GM21619 (cell line): Measurements from ENCODE around the gene PALM.
"Not testable (repeated sequence)": the region's sequence is repeated elsewhere in the genome, so short reads cannot be mapped to it uniquely, and the experiment has no call there.

Experiments used
- ATAC-seq: cut with Tn5 transposase; IDR thresholded peaks from one replicate; pipeline ENCODE4 v1.9.1; 2021; ENCODE audit not compliant: unreplicated experiment

The PALM gene

GRCh38 chr19:729965-730668 lies 21.4 kb downstream of the PALM start:
- ATAC-seq: no peak

DNA sequence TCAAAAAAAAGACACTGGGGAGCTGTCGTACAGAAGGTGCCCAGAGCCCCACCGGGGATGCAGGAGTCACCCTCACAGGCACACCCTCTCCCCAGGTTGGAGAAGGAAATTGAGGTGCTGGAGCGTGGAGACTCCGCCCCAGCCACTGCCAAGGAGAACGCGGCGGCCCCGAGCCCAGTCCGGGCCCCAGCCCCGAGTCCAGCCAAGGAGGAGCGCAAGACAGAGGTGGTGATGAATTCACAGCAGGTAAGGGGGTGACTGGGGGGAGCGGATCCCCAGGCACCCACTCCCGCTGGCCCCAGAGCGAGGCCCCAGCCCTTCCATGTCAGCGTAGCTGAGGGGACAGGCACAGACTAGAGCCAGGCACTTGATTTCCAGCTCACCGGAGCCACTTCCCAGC lies 22.3 kb downstream of the PALM start:
- ATAC-seq: no peak

GRCh38 chr19:732148-733069 lies 23.7 kb downstream of the PALM start:
- ATAC-seq: no peak

DNA sequence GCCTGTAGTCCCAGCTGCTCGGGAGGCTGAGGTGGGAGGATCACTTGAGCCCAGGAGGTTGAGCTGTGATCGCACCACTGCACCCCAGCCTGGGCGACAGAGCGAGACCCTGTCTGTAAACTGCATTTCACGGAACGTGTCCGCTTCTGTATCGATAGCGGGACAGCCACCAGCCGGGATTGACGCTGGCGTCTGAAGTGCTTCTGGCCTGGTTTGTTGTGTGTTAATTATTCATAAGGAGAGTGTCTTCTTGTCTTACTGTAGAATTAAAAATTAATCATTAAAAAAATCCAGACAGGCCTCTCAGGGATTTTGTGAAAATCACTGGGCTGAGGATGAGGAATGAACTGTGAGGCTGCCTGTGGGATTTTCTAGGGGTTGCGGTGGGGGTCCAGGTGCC lies 26.0 kb downstream of the PALM start:
- no peak for ATAC-seq

DNA sequence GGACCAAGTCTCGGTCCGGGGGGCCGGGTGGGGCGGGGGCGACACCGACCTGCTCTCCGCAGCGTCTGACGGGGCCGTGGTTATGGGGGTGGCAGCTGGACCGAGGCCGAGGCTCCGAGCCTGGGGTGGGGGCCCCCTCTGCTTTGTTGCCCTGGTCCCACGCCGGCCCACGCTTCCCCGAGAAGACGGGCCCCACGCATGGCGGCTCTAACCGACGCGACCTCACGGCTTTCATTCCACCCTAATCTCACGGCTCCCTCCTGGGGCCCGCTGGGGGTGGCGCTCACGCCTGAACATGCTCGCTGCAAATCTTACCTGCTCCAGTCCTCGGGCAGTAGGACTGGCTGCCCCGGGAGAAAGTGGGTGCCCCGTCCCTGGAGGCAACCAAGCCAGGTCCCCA lies 27.4 kb downstream of the PALM start:
- ATAC-seq: no peak

DNA sequence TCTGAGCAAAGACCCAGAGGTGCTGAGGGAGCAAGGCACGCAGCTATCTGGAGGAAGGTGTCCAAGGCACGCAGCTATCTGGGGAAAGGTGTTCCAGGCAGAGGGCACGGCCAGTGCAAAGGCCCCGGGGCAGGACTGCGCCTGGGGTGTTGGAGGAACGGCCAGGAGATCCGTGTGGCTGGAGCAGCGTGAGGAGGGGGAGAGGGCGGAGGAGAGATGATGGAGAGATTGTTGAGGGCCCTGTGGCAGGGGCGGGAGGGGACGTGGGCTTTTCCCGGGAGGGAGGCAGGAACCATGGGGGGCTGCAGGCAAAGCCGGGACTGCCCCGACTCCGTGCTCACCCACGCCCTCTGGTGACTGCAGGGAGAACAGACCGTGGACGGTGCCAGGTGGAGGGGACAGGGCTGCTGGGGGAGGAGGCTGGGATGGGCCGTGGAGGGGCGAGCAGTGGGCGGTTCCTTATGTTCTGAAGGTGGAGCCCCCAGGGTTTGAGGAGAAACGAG lies 28.9 kb downstream of the PALM start:
- no peak for ATAC-seq

DNA sequence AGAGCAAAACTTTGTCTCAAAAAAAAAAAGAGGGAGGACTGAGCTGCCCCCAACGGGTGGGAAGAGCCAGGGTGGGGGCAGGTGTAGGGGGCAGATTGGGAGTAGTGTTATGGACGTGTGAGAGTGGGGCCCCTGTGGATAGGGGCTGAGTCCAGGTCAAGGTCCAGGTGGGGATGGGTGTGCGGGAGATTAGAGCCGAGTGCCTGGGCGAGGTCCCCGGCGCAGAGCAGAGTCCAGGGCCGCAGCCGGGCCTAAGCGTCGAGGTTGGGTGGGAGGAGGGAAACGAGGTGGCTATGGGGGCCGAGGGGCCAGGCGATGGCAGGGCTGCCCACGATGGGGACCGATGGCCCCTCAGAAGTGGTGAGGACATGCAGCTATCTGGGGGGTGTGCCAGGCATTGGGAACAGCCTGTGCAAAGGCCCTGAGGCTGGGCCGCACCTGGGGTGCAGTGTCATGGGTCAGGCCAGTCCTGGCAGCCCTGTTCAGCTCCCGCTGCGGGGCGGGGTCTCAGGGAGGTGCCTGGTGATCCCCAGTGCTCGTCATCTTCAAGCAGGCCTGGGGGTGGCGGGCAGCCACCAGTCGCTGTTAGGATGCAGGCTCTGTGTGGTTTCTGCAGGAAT lies 29.9 kb downstream of the PALM start:
- no peak for ATAC-seq

- no peak for ATAC-seq
Observed at GRCh38 chr19:739998-740715, 31.4 kb downstream of the PALM start.

DNA sequence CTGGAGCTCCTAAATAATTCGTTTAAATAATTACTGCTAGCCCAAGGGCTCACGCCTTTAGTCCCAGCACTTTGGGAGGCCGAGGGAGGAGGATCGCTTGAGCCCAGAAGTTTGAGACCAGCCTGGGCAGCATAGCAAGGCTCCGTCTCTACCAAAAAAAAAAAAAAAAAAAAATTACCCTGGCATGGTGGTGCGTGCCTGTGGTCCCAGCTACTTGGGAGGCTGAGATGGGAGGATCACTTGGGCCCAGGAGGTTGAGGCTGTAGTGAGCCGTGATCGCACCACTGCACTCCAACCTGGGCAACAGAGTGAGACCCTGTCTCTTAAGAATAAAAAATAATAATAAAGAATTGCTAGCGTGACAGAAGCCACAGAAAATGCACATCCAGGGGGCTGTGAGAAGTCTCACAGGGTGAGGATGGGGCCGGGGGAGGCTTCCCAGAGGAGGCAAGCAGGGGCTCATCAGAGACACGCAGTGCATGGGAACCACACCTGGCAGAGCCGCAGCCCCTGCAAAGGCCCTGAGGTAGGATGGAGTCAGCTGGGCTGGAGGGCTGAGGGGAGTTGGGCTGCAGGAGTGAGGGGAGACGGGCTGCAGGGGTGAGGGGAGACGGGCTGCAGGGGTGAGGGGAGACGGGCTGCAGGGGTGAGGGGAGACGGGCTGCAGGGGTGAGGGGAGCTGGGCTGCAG lies 32.2 kb downstream of the PALM start:
- ATAC-seq: not testable (repeated sequence)

DNA sequence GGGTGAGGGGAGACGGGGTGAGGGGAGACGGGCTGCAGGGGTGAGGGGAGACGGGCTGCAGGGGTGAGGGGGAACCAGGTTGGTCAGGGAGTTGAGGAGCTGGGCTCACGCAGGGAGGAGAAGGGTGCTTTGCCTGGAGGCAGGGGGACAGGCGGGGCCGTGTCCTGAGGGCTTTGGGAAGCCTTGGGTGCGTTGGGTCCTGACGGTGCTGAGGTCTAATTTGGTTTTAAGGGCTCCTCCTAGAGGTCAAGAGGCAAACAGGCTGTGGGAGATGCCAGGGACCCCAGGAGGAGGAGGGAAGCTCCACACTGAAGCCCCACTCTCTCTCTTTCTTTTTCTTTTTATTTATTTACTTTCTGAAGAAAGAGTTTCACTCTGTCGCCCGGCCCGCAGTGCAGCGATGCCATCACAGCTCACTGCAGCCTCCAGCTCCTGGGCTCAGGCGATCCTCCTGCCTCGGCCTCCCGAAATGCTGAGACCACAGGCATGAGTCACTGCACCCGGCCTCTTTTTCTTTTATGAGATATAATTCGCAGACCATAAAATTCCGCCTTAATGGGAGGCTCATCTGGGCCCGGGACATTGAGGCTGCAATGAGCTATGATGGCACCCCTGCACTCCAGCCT lies 32.9 kb downstream of the PALM start:
- ATAC-seq: no peak

GRCh38 chr19:742540-743075 lies 33.9 kb downstream of the PALM start:
- ATAC-seq: no peak

GRCh38 chr19:743168-743687 lies 34.5 kb downstream of the PALM start:
- no peak for ATAC-seq

DNA sequence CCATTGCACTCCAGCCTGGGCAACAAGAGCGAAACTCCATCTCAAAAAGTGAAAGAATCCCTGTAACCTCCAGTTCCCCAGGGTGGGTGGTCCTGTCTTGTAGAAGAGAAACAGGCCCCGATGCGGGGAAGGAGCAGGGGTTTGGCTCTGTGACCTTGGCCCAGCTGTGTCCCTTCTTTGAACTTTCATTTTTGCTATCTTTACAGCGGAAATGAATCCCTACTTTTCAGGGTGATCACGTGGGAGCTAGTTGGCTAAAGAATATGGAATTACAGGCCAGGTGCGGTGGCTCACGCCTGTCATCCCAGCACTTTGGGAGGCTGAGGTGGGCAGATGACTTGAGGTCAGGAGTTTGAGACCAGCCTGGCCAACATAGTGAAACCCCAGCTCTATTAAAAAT lies 36.4 kb downstream of the PALM start:
- not testable (repeated sequence) for ATAC-seq

DNA sequence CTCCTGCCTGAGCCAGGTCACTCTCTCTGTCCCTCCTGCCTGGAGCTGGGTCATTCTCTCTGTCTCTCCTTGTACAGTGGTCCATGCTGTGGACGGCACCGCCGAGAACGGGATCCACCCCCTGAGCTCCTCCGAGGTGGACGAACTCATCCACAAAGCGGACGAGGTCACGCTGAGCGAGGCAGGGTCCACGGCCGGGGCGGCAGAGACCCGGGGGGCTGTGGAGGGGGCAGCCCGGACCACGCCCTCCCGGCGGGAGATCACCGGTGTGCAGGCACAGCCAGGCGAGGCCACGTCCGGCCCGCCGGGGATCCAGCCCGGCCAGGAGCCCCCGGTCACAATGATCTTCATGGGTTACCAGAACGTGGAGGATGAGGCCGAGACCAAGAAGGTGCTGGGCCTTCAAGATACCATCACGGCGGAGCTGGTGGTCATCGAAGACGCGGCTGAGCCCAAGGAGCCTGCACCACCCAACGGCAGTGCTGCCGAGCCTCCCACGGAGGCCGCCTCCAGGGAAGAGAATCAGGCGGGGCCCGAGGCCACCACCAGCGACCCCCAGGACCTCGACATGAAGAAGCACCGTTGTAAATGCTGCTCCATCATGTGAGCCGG lies 37.6 kb downstream of the PALM start:
- no peak for ATAC-seq

GRCh38 chr19:746956-747355 lies 38.2 kb downstream of the PALM start:
- no peak for ATAC-seq

DNA sequence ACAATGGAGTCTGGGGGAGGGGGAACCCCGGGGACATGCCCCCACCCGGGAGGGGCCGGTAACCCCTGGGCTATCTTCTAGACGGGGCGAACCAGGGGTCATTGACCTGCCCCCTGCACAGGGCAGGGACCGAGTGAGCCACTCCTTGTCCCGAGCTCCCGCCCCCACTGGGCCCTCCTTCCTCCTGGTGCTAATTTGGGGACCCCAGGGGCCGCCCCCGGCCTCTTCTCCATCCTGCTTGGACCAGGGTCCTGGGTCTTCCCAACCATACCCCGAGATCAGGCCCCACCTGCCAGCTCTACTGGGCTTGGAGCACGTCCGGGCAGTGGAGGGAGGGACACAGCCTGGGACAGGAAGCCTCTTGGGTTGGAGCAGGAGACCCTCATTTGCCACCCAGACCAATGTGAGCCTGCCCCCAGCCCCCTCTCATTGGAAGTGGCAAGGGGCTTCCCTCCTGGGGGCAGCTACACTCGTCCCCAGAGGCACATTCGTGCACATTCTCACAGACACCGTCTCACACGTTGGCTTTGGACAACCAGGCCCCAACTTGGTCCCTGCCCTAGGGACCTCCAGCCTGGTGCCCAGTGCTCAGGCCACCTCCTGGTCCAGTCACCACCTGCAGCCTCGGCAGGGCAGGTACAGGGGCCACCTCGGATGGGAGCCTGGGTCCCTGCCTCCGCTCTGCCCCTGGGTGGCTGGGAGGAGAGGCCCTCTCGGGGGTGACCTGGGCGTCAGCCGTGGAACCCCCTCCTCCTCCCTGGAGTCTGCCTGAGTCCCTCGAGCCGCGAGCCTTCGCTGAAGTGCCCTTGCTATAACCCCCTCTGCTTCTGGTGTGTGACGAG lies 38.9 kb downstream of the PALM start:
- no peak for ATAC-seq

DNA sequence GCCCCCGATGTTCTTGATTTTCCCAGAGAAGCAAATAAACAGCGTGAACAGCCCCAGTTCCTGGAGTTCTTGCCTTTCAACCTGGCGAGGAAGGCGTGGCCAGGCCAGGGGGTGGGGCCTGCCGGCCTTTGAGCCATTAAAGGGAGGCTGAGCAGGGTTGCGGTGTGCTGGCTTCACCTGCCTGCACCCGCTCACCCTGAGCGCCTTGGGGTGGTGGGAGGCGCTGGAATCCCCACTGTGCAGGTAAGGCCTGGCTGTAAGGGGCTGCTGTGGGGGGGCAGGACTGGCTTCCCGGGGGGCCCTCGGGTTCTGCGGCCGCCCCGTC lies 39.5 kb downstream of the PALM start:
- no peak for ATAC-seq

GRCh38 chr19:749811-750210 lies 41.1 kb downstream of the PALM start:
- no peak for ATAC-seq
